WTC11 (cell line): ENCODE results near the gene CD48. TPM values are rescaled to one million over a fixed set of nuclear protein-coding genes. Genes with fewer than 3 reads are reported as not detected.

Experiments
- ATAC-seq: fragments of 200-7000 bp; cut with Tn5 transposase; 2 replicates; pipeline ENCODE4 v1.10.0; 2021; ENCODE audit warnings: mild to moderate bottlenecking, moderate library complexity
- CTCF ChIA-PET: fragments of 300-600 bp; sonication (Branson Sonifier 250); formaldehyde crosslinking; loops from one replicate; lab custom pipeline; 2021; ENCODE audit warnings: antibody characterized with exemption; lab: Charles Lee
- POLR2A ChIA-PET: fragments of 350-600 bp; sonication (Branson Sonifier 250); formaldehyde crosslinking; loops from one replicate; lab custom pipeline; 2021; ENCODE audit warnings: antibody characterized with exemption; lab: Charles Lee
- DNase-seq: peaks from one replicate; pipeline ENCODE4 v3.0.0; 2021; ENCODE audit warnings: low spot score
- H3K27ac Mint-ChIP-seq: 2 replicates; pipeline ENCODE4 v1.8.0; 2021; ENCODE audit warnings: mixed read lengths
- H3K27me3 Mint-ChIP-seq: 2 replicates; pipeline ENCODE4 v1.8.0; 2021; ENCODE audit warnings: low read depth, mild to moderate bottlenecking, moderate library complexity, mixed read lengths
- H3K36me3 Mint-ChIP-seq: 2 replicates; pipeline ENCODE4 v1.8.0; 2021; ENCODE audit warnings: mixed read lengths
- H3K4me1 Mint-ChIP-seq: 2 replicates; pipeline ENCODE4 v1.8.0; 2022; ENCODE audit warnings: mixed read lengths
- H3K4me3 Mint-ChIP-seq: 2 replicates; pipeline ENCODE4 v1.8.0; 2021; ENCODE audit warnings: mild to moderate bottlenecking, moderate library complexity, mixed read lengths
- H3K9me3 Mint-ChIP-seq: 2 replicates; pipeline ENCODE4 v1.8.0; 2021; ENCODE audit warnings: mixed read lengths
- ATF1 ChIP-seq: sonication (generic); formaldehyde crosslinking; IDR thresholded peaks from 2 replicates; pipeline ENCODE4 v1.8.1; 2023; ENCODE audit warnings: mild to moderate bottlenecking, moderate library complexity, missing genetic modification reagents
- ATF3 ChIP-seq: sonication (generic); formaldehyde crosslinking; conservative IDR thresholded peaks from 2 replicates; pipeline ENCODE4 v1.8.1; 2022; ENCODE audit warnings: mild to moderate bottlenecking, missing genetic modification reagents
- ATF6 ChIP-seq: sonication (generic); formaldehyde crosslinking; IDR thresholded peaks from 2 replicates; pipeline ENCODE4 v1.8.1; 2023; ENCODE audit warnings: mild to moderate bottlenecking, missing genetic modification reagents
- CREM ChIP-seq: sonication (generic); formaldehyde crosslinking; IDR thresholded peaks from 2 replicates; pipeline ENCODE4 v1.8.1; 2022; ENCODE audit warnings: mild to moderate bottlenecking, missing genetic modification reagents, moderate library complexity
- E2F4 ChIP-seq: sonication (generic); formaldehyde crosslinking; IDR thresholded peaks from 2 replicates; pipeline ENCODE4 v1.8.1; 2022; ENCODE audit warnings: low read depth, mild to moderate bottlenecking, moderate library complexity, missing genetic modification reagents, borderline replicate concordance
- E2F5 ChIP-seq: sonication (generic); formaldehyde crosslinking; IDR thresholded peaks from 2 replicates; pipeline ENCODE4 v1.8.1; 2022; ENCODE audit warnings: mild to moderate bottlenecking, moderate library complexity, missing genetic modification reagents
- ELF4 ChIP-seq: sonication (generic); formaldehyde crosslinking; IDR thresholded peaks from 2 replicates; pipeline ENCODE4 v1.8.1; 2022; ENCODE audit warnings: low read depth, mild to moderate bottlenecking, moderate library complexity, missing genetic modification reagents
- EMX1 ChIP-seq: fragments of 250-450 bp; sonication (Bioruptor Pico); IDR thresholded peaks from 2 replicates; pipeline ENCODE4 v1.8.0; 2021; ENCODE audit warnings: mild to moderate bottlenecking
- ERG ChIP-seq: fragments of 250-450 bp; sonication (Bioruptor Pico); IDR thresholded peaks from 2 replicates; pipeline ENCODE4 v1.8.0; 2021; ENCODE audit warnings: mild to moderate bottlenecking
- FOXK1 ChIP-seq: sonication (generic); formaldehyde crosslinking; IDR thresholded peaks from 2 replicates; pipeline ENCODE4 v1.8.0; 2022; ENCODE audit warnings: mild to moderate bottlenecking, moderate library complexity, missing genetic modification reagents
- HMGA2 ChIP-seq: fragments of 250-450 bp; sonication (Bioruptor Pico); IDR thresholded peaks from 2 replicates; pipeline ENCODE4 v1.4.0; 2021; ENCODE audit warnings: mild to moderate bottlenecking, moderate library complexity
- IRF1 ChIP-seq: sonication (generic); formaldehyde crosslinking; IDR thresholded peaks from 2 replicates; pipeline ENCODE4 v1.8.0; 2023; ENCODE audit warnings: missing genetic modification reagents
- JUN ChIP-seq: sonication (generic); formaldehyde crosslinking; IDR thresholded peaks from 2 replicates; pipeline ENCODE4 v1.8.0; 2023; ENCODE audit warnings: mild to moderate bottlenecking, missing genetic modification reagents
- NFE2L1 ChIP-seq: sonication (generic); formaldehyde crosslinking; IDR thresholded peaks from 2 replicates; pipeline ENCODE4 v1.8.1; 2023; ENCODE audit warnings: missing genetic modification reagents
- NR1H2 ChIP-seq: sonication (generic); formaldehyde crosslinking; IDR thresholded peaks from 2 replicates; pipeline ENCODE4 v1.9.0; 2021; ENCODE audit warnings: mild to moderate bottlenecking, moderate library complexity, missing genetic modification reagents
- SMAD3 ChIP-seq: sonication (generic); formaldehyde crosslinking; IDR thresholded peaks from 2 replicates; pipeline ENCODE4 v1.8.0; 2022; ENCODE audit warnings: missing genetic modification reagents, mild to moderate bottlenecking, borderline replicate concordance
- SP1 ChIP-seq: sonication (generic); formaldehyde crosslinking; conservative IDR thresholded peaks from 2 replicates; pipeline ENCODE4 v1.8.1; 2022; ENCODE audit warnings: missing genetic modification reagents
- ZBTB43 ChIP-seq: sonication (generic); formaldehyde crosslinking; IDR thresholded peaks from 2 replicates; pipeline ENCODE4 v1.8.1; 2023; ENCODE audit warnings: mild to moderate bottlenecking, missing genetic modification reagents
- ZMAT4 ChIP-seq: fragments of 250-450 bp; sonication (Bioruptor Pico); IDR thresholded peaks from 2 replicates; pipeline ENCODE4 v1.9.0; 2021; ENCODE audit warnings: mild to moderate bottlenecking
- ZNF232 ChIP-seq: sonication (generic); formaldehyde crosslinking; IDR thresholded peaks from 2 replicates; pipeline ENCODE4 v1.8.0; 2022; ENCODE audit warnings: mild to moderate bottlenecking, missing genetic modification reagents
- ZNF512 ChIP-seq: sonication (generic); formaldehyde crosslinking; IDR thresholded peaks from 2 replicates; pipeline ENCODE4 v1.8.1; 2022; ENCODE audit warnings: missing genetic modification reagents, borderline replicate concordance
- total RNA-seq: library from RNA; stranded (reverse); gene quantifications from 3 replicates; pipeline ENCODE4 v1.2.3, GENCODE V29; 2021

CD48 gene
- total RNA-seq, 1 experiment from 2014 or later = 0.66 TPM

GRCh38 chr1:160726114-160726497 lies 14.5 kb upstream of the CD48 start (continued):
- no peak for TF ChIP-seq ERG (CRISPR knock-in tag)
- TF ChIP-seq IRF1 (CRISPR knock-in tag) = no peak
- no peak for TF ChIP-seq ELF4
- TF ChIP-seq NR1H2 (CRISPR knock-in tag) = no peak
- no peak for TF ChIP-seq ATF1 (CRISPR knock-in tag)
- TF ChIP-seq FOXK1 (CRISPR knock-in tag) = no peak
- TF ChIP-seq ZNF512 (CRISPR knock-in tag) = no peak
- no peak for TF ChIP-seq CREM
- no peak for TF ChIP-seq ZBTB43 (CRISPR knock-in tag)

GRCh38 chr1:160724465-160725242 lies 13.0 kb upstream of the CD48 start:
- no peak for ATAC-seq
- ChIA-PET CTCF (interaction anchor here (0.7 to 5.1 kb wide), 12 partner anchors 10 to 230 kb away, joined by 4 to 47 read pairs (median 5); partner anchors contain the start of gene ITLN2), POLR2A (interaction anchor here (1.3 kb wide), 1 partner anchor 257 kb away, joined by 3 read pairs; no protein-coding TSS in a partner anchor)
- H3K36me3 Mint-ChIP-seq = peaks cover 14% of the 10 kb centered on the region
- TF ChIP-seq SP1 (CRISPR knock-in tag) = no peak
- TF ChIP-seq E2F5 = no peak
- no peak for TF ChIP-seq EMX1 (CRISPR knock-in tag)
- no peak for TF ChIP-seq ZMAT4 (CRISPR knock-in tag)
- TF ChIP-seq ATF3 = no peak
- no peak for TF ChIP-seq JUN (CRISPR knock-in tag)
- TF ChIP-seq E2F4 (CRISPR knock-in tag) = no peak
- TF ChIP-seq HMGA2 (CRISPR knock-in tag) = no peak
- no peak for TF ChIP-seq FOXK1 (CRISPR knock-in tag)
- TF ChIP-seq CREM = no peak
- no peak for TF ChIP-seq NFE2L1
- TF ChIP-seq ATF6 (CRISPR knock-in tag) = no peak
- no peak for TF ChIP-seq ZNF232 (CRISPR knock-in tag)
- TF ChIP-seq SMAD3 = no peak
- H3K27me3 Mint-ChIP-seq = no peaks in the 10 kb centered on the region; the same call in 1 of the 2 replicates
- peaks cover 27% of the 10 kb centered on the region for H3K4me1 Mint-ChIP-seq
- H3K27ac Mint-ChIP-seq = no peak overlapping the region
- peaks cover 19% of the 10 kb centered on the region for H3K9me3 Mint-ChIP-seq
- no peak for DNase-seq
- H3K4me3 Mint-ChIP-seq = no peak overlapping the region
